ENCODE results near the gene WDR93. TPM values are rescaled to one million over a fixed set of nuclear protein-coding genes. Genes with fewer than 3 reads are reported as not detected.

The WDR93 gene
- total RNA-seq, 4 donors from 2014 or later, result 0.12 to 0.26 TPM; not detected in 2

GRCh38 chr15:89647191-89647851, 43.3 kb upstream of the WDR93 start:
- no peak for TF ChIP-seq POLR2A (IDR thresholded peaks at IDR 0.05)
- TF ChIP-seq, protein P1, sequence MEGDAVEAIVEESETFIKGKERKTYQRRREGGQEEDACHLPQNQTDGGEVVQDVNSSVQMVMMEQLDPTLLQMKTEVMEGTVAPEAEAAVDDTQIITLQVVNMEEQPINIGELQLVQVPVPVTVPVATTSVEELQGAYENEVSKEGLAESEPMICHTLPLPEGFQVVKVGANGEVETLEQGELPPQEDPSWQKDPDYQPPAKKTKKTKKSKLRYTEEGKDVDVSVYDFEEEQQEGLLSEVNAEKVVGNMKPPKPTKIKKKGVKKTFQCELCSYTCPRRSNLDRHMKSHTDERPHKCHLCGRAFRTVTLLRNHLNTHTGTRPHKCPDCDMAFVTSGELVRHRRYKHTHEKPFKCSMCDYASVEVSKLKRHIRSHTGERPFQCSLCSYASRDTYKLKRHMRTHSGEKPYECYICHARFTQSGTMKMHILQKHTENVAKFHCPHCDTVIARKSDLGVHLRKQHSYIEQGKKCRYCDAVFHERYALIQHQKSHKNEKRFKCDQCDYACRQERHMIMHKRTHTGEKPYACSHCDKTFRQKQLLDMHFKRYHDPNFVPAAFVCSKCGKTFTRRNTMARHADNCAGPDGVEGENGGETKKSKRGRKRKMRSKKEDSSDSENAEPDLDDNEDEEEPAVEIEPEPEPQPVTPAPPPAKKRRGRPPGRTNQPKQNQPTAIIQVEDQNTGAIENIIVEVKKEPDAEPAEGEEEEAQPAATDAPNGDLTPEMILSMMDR (IDR thresholded peaks at IDR 0.05), result peak in 1 of 3 donors; percentile 32
- no peak overlapping the region for H3K4me3 ChIP-seq (ENCODE audit: low read depth, poor library complexity, severe bottlenecking)
- peak; percentile 59 to 95 for DNase-seq (ENCODE audit: low spot score in 2 of 2)
- 56 to 57% methylated on average over 25 of the region's 25 CpGs for WGBS, 2 donors
- intact Hi-C loops (cut with DNase I; ENCODE audit: low total_unique reads), result no loop called here

DNA sequence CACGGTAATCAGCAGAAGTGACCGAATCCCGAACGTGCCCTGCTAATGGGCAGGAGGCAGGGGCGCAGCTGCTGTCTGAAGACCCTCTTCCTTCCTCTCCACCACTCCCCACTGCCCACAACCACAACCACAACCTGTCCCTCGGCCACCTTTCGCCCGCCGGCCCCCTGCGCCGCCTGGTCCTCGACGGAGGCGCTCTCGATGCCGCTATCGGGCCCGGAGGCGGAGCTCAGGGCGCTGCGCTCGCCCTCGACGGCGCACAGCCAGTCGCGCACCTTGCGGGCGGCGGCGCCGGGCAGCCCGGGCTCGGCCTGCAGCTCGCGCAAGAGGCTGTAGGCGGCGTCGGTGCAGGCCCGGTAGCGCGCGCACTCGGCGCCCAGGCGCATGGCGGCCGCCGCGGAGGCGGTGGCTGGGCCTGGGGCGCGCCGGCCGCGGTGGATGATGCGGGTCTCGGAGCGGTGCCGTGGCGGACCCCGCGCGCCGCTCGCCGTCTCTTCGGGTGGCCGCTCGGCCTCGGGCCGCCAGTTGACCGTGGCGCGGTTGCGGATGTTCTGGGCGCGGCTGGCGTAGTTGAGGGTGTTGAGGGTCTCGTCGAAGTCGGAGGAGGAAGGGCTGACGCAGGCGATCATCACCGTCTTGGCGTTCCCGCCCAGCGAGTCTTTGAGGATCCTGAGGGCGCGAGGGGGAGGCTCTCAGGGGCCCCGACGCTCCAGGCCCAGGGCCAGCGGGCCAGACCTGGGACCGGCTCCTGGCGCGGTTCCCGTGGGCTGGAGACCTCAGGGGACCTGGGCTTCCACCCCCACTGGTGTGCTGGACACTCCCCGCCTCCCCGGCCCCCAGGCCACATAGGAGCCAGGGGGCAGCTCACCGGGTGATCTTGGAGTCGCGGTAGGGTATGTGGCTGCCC, 42.3 kb upstream of the WDR93 start:
- TF ChIP-seq POLR2A (IDR thresholded peaks at IDR 0.05), result no peak
- TF ChIP-seq, protein P1 (IDR thresholded peaks at IDR 0.05), result no peak
- no peak overlapping the region for H3K4me3 ChIP-seq (ENCODE audit: low read depth, poor library complexity, severe bottlenecking)
- DNase-seq (ENCODE audit: low spot score in 2 of 2), result peak in 1 of 2 donors; percentile 66
- 89 to 92% methylated on average over 97 to 98 of the region's 102 CpGs for WGBS, 2 donors
- intact Hi-C loops (cut with DNase I; ENCODE audit: low total_unique reads), result no loop called here

DNA sequence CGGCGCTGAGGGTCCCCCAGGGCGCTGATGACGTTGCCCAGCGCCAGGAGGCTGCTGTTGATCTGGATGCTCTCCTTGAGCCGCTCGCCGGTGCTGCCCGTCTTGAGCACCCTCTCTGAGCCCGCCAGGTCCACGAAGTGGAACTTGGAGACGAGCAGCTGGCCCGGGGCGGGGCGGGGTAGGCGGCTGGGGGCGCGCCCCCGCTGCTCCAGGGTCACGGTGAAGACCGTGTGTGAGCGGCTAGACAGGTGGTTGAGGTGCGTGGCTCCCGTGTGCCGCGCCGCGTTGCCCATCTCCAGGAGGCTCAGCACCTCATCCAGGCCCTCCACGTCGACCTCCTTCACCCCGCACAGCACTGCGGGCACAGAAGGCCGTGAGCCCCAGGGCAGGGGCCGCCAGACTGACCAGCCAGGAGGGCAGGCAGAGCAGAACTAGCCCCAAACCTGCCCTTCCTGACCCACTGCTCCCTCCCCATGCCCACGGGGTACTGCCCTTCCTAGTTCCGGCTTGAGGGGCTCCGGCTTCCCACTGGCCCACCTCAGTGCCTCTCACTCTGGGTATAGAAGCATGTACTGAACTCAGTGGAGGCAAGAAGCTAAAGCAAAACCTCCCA, 41.5 kb upstream of the WDR93 start:
- DNase-seq (ENCODE audit: low spot score in 2 of 2), result no peak
- 95 to 98% methylated on average over 37 of the region's 37 CpGs for WGBS, 2 donors
- H3K4me3 ChIP-seq (ENCODE audit: low read depth, poor library complexity, severe bottlenecking), result no peak overlapping the region
- intact Hi-C loops (cut with DNase I; ENCODE audit: low total_unique reads), result no loop called here
- TF ChIP-seq POLR2A (IDR thresholded peaks at IDR 0.05), result no peak
- TF ChIP-seq, protein P1 (IDR thresholded peaks at IDR 0.05), result no peak

DNA sequence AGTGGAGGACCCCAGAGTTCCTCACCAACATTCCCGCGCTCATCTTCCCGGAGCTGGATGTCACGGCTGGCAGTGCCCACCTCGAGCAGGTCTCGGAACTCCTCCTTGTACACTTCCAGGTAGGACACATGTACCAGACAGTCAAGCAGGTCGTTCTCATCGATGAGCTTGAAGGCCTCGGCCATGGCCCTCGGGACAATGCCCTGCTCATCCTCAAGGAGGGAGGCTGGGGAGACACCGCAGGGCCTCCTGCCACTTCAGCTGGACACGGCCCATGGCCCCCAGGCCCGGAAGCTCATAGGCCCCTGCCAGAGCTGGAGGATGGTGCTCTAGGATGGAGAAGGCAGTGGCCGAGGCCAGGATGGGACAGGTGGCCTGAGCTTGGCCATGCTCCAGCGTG, 40.9 kb upstream of the WDR93 start:
- TF ChIP-seq, protein P1 (IDR thresholded peaks at IDR 0.05), result no peak
- no peak for TF ChIP-seq POLR2A (IDR thresholded peaks at IDR 0.05)
- DNase-seq (ENCODE audit: low spot score in 2 of 2), result no peak
- intact Hi-C loops (cut with DNase I; ENCODE audit: low total_unique reads), result no loop called here
- 94 to 97% methylated on average over 12 to 15 of the region's 15 CpGs for WGBS, 2 donors
- no peak overlapping the region for H3K4me3 ChIP-seq (ENCODE audit: low read depth, poor library complexity, severe bottlenecking)

- DNase-seq (ENCODE audit: low spot score in 2 of 2), result no peak
- H3K4me3 ChIP-seq (ENCODE audit: low read depth, poor library complexity, severe bottlenecking), result no peak overlapping the region
- 69 to 89% methylated on average over 7 of the region's 7 CpGs for WGBS, 2 donors
- intact Hi-C loops (cut with DNase I; ENCODE audit: low total_unique reads), result no loop called here
- TF ChIP-seq, protein P1 (IDR thresholded peaks at IDR 0.05), result no peak
- TF ChIP-seq POLR2A (IDR thresholded peaks at IDR 0.05), result no peak
Measured at GRCh38 chr15:89652131-89652530, 38.5 kb upstream of the WDR93 start.
